Stimulated activated CD8-positive, alpha-beta memory T cell treated with anti-CD3 and anti-CD28 coated beads, Interleukin-12 subunit alpha, Interleukin-12 subunit beta, amount 100 ng/mL, for 24 hours (primary cell): ENCODE measurements around the gene TPPP2.
"Not testable (repeated sequence)": the region's sequence is repeated elsewhere in the genome, so short reads cannot be mapped to it uniquely, and the experiment has no call there.

Source experiments
- DNase-seq: peaks from one replicate; pipeline ENCODE4 v3.0.0-alpha.2; 2020; ENCODE audit errors: extremely low read depth

TPPP2 gene

DNA sequence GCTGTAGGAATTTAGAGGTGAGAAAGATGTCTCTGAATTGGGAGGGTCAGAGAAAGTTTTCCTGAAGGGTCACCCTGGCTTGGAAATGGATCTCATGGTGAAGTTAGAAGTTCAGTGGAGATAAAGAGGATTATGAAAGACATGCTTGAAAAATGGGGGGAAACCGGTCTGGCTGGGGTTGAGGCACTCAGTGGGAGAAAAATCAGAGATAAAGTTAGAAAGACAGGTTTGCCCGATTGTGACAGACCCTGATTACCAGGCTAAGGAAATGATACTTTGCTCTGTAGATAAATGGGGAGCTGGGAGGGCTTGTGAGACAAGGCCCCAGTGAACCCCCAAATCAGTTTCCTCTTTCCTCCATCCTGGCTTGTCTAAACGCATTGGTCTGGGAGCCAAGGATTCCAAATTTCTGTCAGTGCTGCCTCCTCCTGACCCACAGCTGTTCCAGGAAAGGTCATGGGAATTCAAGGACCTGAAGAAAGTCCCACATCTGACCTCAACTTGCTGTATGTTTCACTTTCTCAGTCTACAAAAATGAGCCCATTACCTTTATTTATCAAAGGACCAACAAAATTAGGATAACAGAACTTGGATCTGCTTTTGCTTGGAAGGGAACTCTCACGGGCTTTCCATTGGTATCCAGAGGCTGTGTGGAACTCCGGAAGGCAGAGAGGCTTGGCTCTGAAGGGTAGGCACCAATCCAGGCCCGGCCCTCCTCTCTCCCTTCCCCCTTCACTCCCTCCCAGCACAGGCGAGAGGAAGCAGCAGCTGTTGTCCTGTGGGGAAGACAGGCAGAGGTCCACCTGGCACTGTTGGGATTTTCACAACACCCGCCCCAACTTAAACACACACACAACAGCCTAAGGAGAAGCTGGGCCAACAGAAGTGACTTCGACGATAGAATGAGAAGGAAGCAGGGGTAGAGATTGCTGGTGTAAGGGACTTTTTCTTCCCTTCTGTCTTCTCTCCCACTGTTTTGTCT is 8.7 kb downstream of the TPPP2 start:
- DNase-seq = no peak

- no peak for DNase-seq
Observed at GRCh38 chr14:21039585-21040369, 9.8 kb downstream of the TPPP2 start.

GRCh38 chr14:21040370-21040925 is 10.4 kb downstream of the TPPP2 start:
- no peak for DNase-seq

DNA sequence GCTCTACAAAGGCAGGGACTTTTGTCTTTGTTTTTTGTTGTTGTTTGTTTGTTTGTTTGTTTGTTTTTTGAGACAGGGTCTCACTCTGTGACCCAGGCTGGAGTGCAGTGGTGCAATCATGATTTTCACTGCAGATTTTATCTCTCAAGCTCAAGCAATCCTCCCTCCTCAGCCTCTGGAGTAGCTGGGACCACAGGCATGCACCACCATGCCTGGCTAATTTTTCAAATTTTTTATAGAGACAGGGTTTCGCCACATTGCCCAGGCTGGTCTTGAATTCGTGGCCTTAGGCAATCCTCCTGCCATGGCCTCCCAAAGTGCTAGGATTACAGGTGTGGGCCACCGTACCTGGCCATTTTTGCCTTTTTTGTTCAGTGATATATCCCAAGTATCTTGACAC is 10.9 kb downstream of the TPPP2 start:
- DNase-seq = not testable (repeated sequence)

DNA sequence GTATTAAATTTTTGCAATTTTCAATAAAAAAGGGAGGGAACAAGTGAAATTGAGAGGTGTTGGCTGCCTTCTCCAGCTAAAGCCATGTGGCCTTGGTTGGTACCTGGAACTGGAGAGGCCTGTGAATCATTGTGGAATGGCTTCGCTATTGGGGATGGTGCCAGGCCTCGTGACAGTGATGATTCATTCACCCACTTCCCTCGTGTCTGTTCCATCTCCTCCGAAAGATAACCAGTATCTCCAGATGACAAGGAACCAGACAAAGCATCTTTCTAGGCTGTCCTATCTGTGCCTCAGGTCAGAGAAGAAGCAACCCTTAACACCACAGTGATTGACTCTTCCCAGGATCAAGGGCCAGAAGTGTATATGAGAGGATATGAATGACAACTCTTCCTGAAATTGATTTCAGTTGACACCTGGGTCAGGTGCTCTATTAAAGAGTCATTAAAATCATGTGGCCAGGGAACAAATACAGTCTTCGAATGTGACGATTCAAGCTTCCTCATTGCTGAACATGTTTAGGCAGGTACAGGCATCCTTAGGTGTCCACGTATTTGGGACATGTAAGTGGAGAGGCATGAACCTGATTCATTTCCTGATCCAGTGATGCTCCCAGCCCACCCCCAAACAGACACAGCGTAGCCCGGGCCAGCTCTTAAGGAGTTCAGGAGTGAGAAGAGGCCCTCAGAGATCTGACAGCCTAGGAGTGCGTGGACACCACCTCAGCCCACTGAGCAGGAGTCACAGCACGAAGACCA is 11.8 kb downstream of the TPPP2 start, which contains the start of gene RNASE7:
Gene RNASE7 (plus strand): TSS at position 687 of the 758 bp plus-strand sequence. CDS start 631 bp downstream, outside the sequence.
- DNase-seq = no peak

DNA sequence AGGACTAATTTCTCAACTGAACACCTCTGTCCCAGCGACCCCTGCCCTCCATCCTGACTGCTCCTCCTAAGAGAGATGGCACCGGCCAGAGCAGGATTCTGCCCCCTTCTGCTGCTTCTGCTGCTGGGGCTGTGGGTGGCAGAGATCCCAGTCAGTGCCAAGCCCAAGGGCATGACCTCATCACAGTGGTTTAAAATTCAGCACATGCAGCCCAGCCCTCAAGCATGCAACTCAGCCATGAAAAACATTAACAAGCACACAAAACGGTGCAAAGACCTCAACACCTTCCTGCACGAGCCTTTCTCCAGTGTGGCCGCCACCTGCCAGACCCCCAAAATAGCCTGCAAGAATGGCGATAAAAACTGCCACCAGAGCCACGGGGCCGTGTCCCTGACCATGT is 12.9 kb downstream of the TPPP2 start:
- no peak for DNase-seq

- no peak for DNase-seq
Observed at GRCh38 chr14:21043387-21043973, 13.5 kb downstream of the TPPP2 start.

DNA sequence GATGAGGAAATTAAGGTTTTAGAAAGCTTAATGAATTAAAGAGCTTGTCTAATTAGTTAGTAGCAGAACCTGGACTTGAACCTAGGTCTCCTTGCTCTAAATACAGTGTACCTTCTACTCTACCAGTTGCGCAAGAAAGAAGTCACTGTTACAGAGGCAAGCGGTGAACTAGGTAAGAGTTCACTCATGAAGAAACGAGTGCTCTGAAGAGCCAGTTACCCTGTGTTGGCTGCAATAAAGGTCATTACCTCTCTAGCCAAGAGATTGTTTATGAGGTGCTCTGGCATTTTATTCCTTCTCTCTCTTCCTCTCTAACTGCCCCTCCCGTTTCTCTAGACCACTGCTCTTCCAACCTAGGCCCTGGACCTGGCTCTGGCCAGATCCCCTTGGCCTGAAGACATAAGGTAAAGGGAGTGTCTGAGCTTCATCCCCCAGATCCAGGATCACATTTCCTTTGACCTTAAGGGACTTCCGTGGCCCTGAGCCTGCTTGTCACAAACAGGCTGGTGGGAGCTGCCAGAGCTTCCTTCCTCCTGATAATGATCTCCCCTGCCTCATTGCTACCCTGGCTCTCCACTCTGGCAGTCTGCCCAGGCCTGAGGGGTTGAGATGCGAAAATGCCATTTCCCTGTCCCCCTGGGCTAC is 14.1 kb downstream of the TPPP2 start:
- no peak for DNase-seq

DNA sequence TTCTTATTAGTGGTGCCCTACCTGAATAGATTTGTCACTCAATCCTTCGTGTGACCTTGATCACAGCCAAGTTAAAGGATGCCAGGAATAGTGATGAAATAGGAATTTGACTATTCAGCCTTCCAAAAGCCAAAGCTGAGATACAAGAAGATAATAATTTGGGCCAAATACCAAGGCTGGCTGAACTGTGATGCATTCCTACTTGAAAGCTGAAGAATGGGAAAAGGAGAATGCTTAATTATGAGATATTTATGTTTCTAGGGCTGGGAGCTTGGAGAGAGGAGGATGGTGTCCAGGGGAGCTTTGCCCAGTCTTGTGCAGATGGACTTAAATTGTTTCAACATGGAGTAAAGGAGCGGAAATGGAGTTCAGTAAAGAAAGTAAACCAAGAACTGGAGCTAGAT is 17.4 kb downstream of the TPPP2 start:
- DNase-seq = no peak

DNA sequence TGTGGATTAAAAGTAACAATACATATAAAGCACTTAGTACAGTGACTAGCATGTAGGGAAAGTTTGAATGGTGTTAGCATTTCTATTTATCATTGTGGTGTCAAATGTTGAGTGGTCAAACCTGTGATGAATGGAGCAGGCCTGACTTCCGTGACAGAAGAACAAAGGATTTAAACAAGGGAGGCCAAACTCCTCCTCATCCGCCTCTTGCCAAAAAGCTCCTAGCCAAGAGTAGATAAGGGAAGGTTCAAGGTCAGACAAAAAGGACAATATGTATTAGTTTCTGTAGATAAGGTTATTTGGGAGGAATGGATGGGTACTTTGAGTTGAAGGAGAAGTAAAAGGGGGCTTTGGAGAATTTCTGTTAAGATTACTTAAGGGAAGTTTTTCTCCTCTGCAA is 18.6 kb downstream of the TPPP2 start:
- DNase-seq = no peak

DNA sequence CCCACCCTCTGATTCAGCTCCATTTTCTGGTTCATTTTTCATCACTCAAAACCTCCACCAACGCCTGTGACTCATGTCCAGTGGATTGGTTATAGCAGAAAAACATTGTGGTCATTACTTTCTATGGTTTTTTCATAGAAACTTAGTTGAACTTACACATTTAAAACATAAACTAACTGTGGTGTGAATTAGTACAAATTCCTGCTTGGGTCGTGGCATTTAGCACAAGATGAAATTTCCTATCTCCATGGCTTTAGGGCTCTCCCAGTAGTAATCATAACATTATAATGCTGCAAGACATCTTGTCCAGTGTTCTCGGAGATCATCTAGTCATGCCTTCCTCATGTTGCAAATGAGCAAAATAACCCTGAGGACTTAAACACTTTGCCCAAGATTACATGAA is 19.3 kb downstream of the TPPP2 start:
- no peak for DNase-seq

DNA sequence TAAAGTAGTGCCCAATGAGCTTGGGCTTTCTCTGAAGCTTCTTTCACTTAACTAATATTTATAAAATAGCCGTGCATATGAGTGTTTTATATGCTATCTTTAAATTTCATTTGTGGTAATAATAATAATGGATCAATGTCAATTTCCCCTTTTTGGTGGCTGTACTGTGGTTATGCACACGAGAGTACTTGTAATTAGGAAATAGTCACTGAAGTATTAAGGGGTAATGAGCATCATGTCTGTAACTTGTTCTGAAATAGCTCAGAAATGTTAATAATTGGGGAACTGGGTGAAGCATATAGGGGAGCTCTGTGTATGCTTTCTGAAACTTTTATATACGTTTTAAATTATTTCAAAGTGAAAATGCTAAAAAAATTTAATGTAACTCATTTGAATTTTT is 20.6 kb downstream of the TPPP2 start:
- DNase-seq = no peak

DNA sequence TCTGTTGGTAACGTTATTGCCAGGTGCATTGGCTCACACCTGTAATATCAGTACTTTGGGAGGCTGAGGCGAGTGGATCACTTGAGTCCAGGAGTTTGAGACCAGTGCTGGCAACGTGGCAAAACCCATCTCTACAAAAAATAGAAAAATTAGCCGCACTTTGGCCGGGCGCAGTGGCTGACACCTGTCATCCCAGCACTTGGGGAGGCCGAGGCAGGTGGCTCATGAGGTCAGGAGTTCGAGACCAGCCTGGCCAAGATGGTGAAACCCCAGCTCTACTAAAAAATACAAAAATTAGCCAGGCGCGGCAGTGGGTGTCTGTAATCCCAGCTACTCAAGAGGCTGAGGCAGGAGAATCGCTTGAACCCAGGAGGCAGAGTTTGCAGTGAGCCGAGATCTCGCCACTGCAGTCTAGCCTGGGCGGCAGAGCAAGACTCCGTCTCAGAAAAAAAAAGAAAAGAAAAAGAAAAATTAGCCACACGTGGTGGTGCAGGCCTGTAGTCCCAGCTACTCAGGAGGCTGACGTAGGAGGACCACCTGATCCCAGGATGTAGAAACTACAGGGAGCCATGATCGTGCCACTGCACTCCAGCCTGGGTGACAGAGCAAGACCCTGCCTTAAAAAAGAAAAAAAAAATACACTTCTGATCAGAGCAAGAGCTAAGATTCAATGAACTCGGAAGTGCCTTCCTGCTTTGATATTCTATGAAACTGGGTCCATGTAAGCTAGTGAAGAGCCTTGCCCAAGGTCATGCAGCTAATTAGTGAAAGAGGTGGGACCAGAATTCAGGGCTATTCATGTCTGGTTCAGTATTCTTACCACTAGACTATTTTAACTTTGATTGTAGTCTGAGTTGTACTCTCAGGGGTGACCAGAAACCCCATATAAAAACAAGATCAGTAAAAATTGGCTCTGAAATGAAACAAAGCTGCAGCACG is 23.4 kb downstream of the TPPP2 start:
- DNase-seq = no peak

- DNase-seq = no peak
Observed at GRCh38 chr14:21054123-21054767, 24.2 kb downstream of the TPPP2 start.

GRCh38 chr14:21054768-21055145 is 24.7 kb downstream of the TPPP2 start:
- DNase-seq = no peak

DNA sequence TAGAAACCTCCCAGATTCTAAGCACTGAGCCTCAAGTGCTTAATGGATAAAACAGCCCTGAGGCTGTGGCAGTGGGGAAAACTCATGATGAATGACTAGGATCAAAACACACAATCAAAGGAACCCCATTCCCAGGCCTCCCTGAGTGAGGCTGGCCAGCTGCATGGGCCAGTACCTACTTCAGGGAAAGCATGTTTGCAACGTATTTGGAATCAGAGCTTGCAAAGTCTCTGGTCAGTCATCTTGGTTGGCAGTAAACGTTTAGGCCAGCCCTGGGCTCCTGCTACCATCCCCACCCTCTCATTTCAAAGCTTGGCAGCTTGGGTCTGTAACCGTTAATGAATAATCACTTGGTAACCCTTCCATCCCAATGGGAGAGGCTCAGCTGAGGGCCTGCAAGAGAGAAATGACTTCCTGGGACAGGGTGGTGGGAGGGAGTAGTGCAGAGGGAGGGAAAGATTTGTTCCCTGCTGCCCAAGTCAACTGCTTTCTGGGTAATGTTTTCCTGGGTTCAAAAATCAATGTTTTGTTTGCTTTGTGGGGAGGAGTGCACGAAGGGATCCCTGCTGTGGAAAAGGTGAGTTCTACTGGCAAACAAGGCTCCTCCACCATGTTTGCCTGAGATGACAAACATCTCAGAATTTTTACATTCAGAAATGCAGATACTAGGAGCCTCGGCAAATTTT is 25.6 kb downstream of the TPPP2 start:
- no peak for DNase-seq

DNA sequence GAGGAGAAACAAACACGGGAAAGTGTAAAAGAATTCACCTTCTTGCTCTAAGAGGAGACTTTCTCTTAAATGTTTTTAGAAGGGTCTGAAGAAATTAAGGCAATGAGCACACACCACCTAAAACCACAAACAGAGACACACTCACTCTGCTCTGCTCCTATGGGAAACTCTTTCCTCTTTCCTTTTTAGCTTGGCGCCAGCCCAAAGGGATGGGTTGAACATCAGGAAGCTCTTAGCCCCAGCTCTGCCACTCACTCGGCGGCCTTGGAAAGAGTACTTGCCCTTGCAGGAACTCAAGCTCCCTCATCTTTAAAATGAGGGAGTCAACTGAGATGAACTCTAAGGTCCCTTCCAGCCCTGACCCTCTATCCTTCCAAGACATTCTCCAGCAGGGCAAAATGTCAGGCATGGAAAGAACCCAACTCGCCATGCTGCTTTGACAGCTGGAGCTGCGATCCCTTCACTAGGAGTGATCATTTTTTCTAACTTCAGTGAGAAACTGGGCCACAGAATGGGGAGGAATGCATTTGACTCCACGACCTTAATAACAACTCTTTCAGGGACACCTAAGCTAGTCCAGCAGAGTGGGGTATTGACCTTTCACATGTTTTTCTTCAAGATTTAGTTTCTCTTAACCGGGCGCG is 26.6 kb downstream of the TPPP2 start:
- DNase-seq = no peak
